ENCODE results near the gene LRRC75A.

The LRRC75A gene

DNA sequence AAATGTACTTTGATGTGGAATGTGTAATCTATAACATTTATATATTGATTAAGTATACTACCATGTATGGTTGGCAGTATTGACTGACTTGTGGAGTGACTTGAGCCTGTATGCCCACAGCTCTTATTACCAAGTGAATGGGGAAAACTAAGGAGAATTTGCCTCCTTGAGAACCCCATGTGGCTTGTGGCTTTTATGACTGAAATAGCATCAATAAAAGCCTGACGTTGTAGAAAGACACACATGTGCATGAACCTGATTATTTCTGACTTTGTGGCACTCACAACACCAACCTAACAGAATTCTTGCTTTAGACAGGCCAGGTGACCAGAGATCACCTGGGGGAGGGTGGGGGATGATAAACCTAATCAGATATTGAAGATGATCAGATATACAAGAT, 2.1 kb upstream of the LRRC75A start:
- TF ChIP-seq, protein P1, sequence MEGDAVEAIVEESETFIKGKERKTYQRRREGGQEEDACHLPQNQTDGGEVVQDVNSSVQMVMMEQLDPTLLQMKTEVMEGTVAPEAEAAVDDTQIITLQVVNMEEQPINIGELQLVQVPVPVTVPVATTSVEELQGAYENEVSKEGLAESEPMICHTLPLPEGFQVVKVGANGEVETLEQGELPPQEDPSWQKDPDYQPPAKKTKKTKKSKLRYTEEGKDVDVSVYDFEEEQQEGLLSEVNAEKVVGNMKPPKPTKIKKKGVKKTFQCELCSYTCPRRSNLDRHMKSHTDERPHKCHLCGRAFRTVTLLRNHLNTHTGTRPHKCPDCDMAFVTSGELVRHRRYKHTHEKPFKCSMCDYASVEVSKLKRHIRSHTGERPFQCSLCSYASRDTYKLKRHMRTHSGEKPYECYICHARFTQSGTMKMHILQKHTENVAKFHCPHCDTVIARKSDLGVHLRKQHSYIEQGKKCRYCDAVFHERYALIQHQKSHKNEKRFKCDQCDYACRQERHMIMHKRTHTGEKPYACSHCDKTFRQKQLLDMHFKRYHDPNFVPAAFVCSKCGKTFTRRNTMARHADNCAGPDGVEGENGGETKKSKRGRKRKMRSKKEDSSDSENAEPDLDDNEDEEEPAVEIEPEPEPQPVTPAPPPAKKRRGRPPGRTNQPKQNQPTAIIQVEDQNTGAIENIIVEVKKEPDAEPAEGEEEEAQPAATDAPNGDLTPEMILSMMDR (conservative IDR thresholded peaks at IDR 0.05; ENCODE audit: low read length), result no peak
- DNase-seq (ENCODE audit: low read depth), result no peak

DNA sequence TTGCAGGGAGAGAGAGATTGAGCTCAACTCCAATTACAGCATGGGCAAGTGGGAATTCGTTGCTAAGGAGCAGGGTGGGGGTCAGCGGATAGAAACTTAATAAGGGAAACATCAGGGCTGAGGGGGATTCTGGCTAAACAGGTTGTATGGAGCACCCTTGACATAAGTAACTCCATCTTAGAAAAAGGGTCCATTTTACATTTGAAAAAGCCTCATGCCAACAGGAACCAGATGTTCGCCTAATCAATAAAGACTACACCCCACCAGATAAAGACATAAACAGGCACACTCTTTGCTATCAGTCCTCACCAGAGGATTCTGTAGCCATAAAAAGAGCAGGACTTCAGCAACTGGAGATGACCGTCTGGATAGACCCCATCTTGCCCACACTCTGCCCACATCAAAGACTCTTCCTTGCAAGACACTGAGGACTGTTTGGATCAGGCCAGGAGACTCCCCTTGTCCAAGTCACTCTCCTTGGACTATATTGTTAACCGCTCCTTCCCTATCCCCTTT, 1.6 kb upstream of the LRRC75A start:
- no peak overlapping the region for H3K4me3 ChIP-seq (ENCODE audit: low read length)
- TF ChIP-seq, protein P1 (conservative IDR thresholded peaks at IDR 0.05; ENCODE audit: low read length), result no peak
- DNase-seq (ENCODE audit: low read depth), result no peak

More for the DNA sequence above, 2.1 kb upstream of the LRRC75A start:
- no peak overlapping the region for H3K4me3 ChIP-seq (ENCODE audit: low read length)

- H3K4me3 ChIP-seq (ENCODE audit: low read length), result peak overlapping the region; percentile 37
- no peak for DNase-seq (ENCODE audit: low read depth)
- TF ChIP-seq, protein P1 (conservative IDR thresholded peaks at IDR 0.05; ENCODE audit: low read length), result no peak
These were observed 879 bp upstream of the LRRC75A start for GRCh38 chr17:16492613-16493530.

DNA sequence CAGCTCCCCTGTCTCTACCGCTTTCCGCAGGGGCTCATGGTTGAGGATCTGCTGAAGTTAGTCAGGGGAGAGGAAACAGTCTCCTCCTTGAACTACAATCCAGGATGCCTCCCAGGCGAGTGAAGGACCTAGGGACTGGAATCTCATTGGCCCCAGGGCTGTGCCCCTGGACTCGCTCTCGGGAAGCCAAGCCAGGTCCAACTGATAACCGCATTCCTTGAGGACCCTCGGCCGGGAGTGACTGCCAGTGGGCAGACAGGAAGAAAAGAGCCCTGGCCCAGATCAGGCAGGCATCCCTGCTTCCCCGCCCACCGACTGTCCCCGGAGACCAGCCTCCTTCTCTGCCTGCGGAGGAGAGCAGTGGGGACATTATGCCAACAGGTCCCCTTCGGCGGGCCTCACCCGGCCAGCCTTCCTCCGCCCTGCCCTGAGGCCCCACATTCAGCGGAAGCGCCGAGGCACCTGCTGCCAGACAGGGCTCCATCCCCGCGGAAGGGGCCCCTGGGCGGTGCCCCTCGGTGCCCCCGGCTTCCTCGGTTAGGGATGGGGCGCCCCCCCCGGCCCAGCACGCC, 776 bp downstream of the LRRC75A start:
- no peak for DNase-seq (ENCODE audit: low read depth)
- H3K4me3 ChIP-seq (ENCODE audit: low read length), result peak overlapping the region; percentile 39
- TF ChIP-seq, protein P1 (conservative IDR thresholded peaks at IDR 0.05; ENCODE audit: low read length), result no peak

GRCh38 chr17:16489431-16489830, 2.6 kb downstream of the LRRC75A start:
- no peak overlapping the region for H3K4me3 ChIP-seq (ENCODE audit: low read length)
- DNase-seq (ENCODE audit: low read depth), result no peak
- TF ChIP-seq, protein P1 (conservative IDR thresholded peaks at IDR 0.05; ENCODE audit: low read length), result no peak

- H3K4me3 ChIP-seq (ENCODE audit: low read length), result no peak overlapping the region
- no peak for DNase-seq (ENCODE audit: low read depth)
- TF ChIP-seq, protein P1 (conservative IDR thresholded peaks at IDR 0.05; ENCODE audit: low read length), result no peak
These were observed 3.0 kb downstream of the LRRC75A start for GRCh38 chr17:16488968-16489337.

Measured in AG10803 (cell line).